Tibial artery (tissue), 4 donors: ENCODE results near the gene TBC1D4.

ENCODE experiments used
- DNase-seq, 2 donors: peaks; one replicate each; pipeline ENCODE4 v3.0.0-alpha.2; 2019
- H3K27ac ChIP-seq, 2 donors: fragments of 200-600 bp; sonication (generic) in 1 of 2; 1 replicate in 1 of 2; 2 replicates in 1 of 2; pipeline ENCODE4 v1.5.1; 2018 to 2019; ENCODE audit warnings: mild to moderate bottlenecking in 1 of 2
- H3K27me3 ChIP-seq, 2 donors: fragments of 200-600 bp; sonication (generic) in 1 of 2; one replicate each; pipeline versions ENCODE4 v1.5.1 to v1.6.0; 2016 to 2019
- H3K36me3 ChIP-seq, 3 donors: fragments of 200-600 bp; sonication (generic) in 2 of 3; one replicate each; pipeline ENCODE4 v1.5.1; 2016 to 2019; ENCODE audit warnings: mild to moderate bottlenecking in 2 of 3
- H3K4me1 ChIP-seq, 4 donors: fragments of 200-600 bp; sonication (generic) in 2 of 4; 1 replicate in 3 of 4; 2 replicates in 1 of 4; pipeline ENCODE4 v1.5.1; 2016 to 2019
- H3K4me3 ChIP-seq, 2 donors: fragments of 200-600 bp; sonication (generic) in 1 of 2; 1 replicate in 1 of 2; 2 replicates in 1 of 2; pipeline ENCODE4 v1.5.1; 2018 to 2019; ENCODE audit warnings: mild to moderate bottlenecking in 2 of 2
- H3K9me3 ChIP-seq, 3 donors: fragments of 200-600 bp; sonication (generic) in 1 of 3; one replicate each; pipeline ENCODE4 v1.5.1; 2016 to 2019
- CTCF ChIP-seq, 2 experiments: fragments of 200-600 bp in 1 of 2; fragments of 450-650 bp in 1 of 2; IDR thresholded peaks; one replicate each; pipeline ENCODE4 v1.5.1; 2017 to 2019; ENCODE audit warnings: antibody characterized with exemption in 2 of 2, mild to moderate bottlenecking in 1 of 2, moderate library complexity in 1 of 2
- intact Hi-C: fragments of 100-400 bp; cut with DNase I; formaldehyde crosslinking; loops from one replicate; pipeline ENCODE4 v1.15.0; 2023; ENCODE audit warnings: low total_unique reads

Gene TBC1D4

GRCh38 chr13:75326173-75327134 is 155.5 kb downstream of the TBC1D4 start:
- no peaks in the 10 kb centered on the region for H3K4me1 ChIP-seq
- DNase-seq = no peak
- peaks cover 0 to 11% (median 0%) of the 10 kb centered on the region in 3 donors for H3K36me3 ChIP-seq
- H3K4me3 ChIP-seq = no peak overlapping the region
- intact Hi-C loops = no loop called here
- H3K27me3 ChIP-seq = no peaks in the 10 kb centered on the region
- no peaks in the 10 kb centered on the region for H3K9me3 ChIP-seq
- no peak overlapping the region for H3K27ac ChIP-seq
- TF ChIP-seq CTCF (IDR thresholded peaks at IDR 0.05) = no peak

- no peak for TF ChIP-seq CTCF (IDR thresholded peaks at IDR 0.05)
Observed at GRCh38 chr13:75325711-75326110, 156.3 kb downstream of the TBC1D4 start.

GRCh38 chr13:75324413-75324940 is 157.5 kb downstream of the TBC1D4 start:
- H3K36me3 ChIP-seq = peaks cover 0 to 11% (median 0%) of the 10 kb centered on the region in 3 donors
- H3K27me3 ChIP-seq = no peaks in the 10 kb centered on the region
- no peaks in the 10 kb centered on the region for H3K9me3 ChIP-seq
- intact Hi-C loops = no loop called here
- no peak for TF ChIP-seq CTCF (IDR thresholded peaks at IDR 0.05)
- no peaks in the 10 kb centered on the region for H3K4me1 ChIP-seq
- H3K4me3 ChIP-seq = no peak overlapping the region
- H3K27ac ChIP-seq = no peak overlapping the region
- DNase-seq = no peak

More at GRCh38 chr13:75325711-75326110, 156.3 kb downstream of the TBC1D4 start:
- Histone ChIP-seq H3K36me3 (peaks cover 0 to 11% (median 0%) of the 10 kb centered on the region in 3 donors), H3K4me3 (no peak overlapping the region), H3K4me1 (no peaks in the 10 kb centered on the region), H3K9me3 (no peaks in the 10 kb centered on the region), H3K27ac (no peak overlapping the region), H3K27me3 (no peaks in the 10 kb centered on the region)
- intact Hi-C loops = no loop called here
- DNase-seq = no peak

- DNase-seq = no peak
- Histone ChIP-seq H3K9me3 (no peaks in the 10 kb centered on the region), H3K27ac (no peak overlapping the region), H3K36me3 (peaks cover 0 to 5% (median 0%) of the 10 kb centered on the region in 3 donors), H3K4me1 (peaks cover 0 to 4% (median 0%) of the 10 kb centered on the region in 4 donors), H3K27me3 (no peaks in the 10 kb centered on the region), H3K4me3 (no peak overlapping the region)
- intact Hi-C loops = no loop called here
- no peak for TF ChIP-seq CTCF (IDR thresholded peaks at IDR 0.05)
Observed at GRCh38 chr13:75321084-75321483, 160.9 kb downstream of the TBC1D4 start.

GRCh38 chr13:75319254-75319653 is 162.7 kb downstream of the TBC1D4 start:
- intact Hi-C loops = no loop called here
- DNase-seq = no peak

More at GRCh38 chr13:75319254-75319653, 162.7 kb downstream of the TBC1D4 start:
- Histone ChIP-seq H3K36me3 (no peaks in the 10 kb centered on the region), H3K27ac (no peak overlapping the region), H3K4me3 (no peak overlapping the region), H3K9me3 (no peaks in the 10 kb centered on the region), H3K27me3 (no peaks in the 10 kb centered on the region), H3K4me1 (peaks cover 0 to 4% (median 0%) of the 10 kb centered on the region in 4 donors)
- no peak for TF ChIP-seq CTCF (IDR thresholded peaks at IDR 0.05)
